Activated T-helper 1 cell treated with anti-CD3 and anti-CD28 coated beads, Interleukin-2, amount 50 U/mL, for 16 hours (primary cell): ENCODE measurements around the gene ACSS1.

Experiments
- DNase-seq, 2 donors: peaks; one replicate each; pipeline ENCODE4 v3.0.0-alpha.2; 2020; ENCODE audit warnings: low read depth in 1 of 2, low spot score in 1 of 2

Gene ACSS1

GRCh38 chr20:25046736-25047666 is 10.9 kb downstream of the ACSS1 start:
- no peak for DNase-seq

GRCh38 chr20:25046181-25046641 is 11.7 kb downstream of the ACSS1 start:
- DNase-seq, result no peak

DNA sequence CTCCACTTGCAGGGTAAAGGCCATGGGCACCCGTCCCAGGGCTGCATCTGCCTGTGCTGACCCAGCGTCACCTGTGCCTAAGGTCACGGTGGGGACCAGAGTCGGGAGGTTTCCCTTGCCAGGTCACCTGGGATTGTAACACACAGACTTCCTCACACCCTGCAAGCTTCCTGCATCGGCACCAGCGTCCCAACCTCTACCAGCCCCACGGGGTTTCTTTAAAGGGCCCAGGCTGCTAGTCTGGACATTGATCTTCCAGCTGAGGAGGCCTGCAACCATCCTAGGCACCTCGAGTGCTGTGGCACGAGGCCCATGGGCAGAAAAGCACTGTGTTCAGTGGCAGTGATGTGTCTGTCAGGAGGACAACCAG is 12.6 kb downstream of the ACSS1 start:
- no peak for DNase-seq

GRCh38 chr20:25044660-25045342 is 13.1 kb downstream of the ACSS1 start:
- no peak for DNase-seq

DNA sequence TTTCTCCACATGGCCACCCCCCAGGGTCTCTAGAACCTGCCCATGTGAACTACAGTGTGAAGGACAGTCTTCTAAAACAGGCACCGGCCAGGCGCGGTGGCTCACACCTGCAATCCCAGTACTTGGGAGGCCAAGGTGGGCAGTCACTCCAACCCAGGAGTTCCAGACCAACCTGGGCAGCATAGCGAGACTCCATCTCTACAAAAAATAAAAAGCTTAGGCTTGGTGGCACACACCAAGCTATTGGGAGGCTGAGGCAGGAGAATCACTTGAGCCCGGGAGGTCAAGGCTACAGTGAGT is 13.7 kb downstream of the ACSS1 start:
- DNase-seq, result no peak

GRCh38 chr20:25043499-25044260 is 14.3 kb downstream of the ACSS1 start:
- no peak for DNase-seq

GRCh38 chr20:25042531-25043498 is 15.1 kb downstream of the ACSS1 start:
- peak in 1 of 2 donors; percentile 10 for DNase-seq

DNA sequence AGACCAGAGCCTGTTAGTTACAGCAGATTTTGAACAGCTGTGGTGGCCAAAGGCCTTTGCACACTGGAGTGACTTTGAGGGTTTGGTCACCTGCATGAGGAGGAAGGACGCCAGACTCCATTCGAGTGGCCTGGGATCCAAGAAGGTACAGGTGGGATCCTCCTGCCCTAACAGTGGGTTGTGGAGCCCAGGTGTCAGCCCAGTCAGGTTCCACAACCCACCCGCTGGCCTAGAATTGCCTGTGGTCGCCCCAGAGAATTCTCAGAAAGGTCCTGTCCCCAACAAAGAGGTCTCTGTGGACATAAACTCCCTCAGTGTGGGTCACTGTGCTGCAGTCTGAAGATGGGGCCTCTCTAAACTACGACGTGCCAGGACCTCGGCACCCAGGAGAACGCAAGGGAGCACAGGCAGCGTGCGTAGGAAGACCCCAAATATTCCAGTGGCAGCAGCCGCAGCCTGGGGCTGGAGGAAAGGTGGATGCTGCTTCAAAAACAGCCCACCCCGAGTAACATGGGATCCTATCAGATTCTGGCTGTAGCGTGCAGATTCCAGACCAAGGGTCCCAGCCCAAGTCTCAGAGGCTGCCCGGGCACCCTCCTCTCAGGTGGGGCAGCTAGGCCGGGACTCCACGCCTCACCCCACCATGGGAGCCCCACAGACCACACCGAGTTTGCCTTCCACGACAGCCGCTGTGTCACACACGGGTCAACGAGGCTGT is 16.0 kb downstream of the ACSS1 start:
- no peak for DNase-seq

- DNase-seq, result no peak
Measured at GRCh38 chr20:25040438-25040831, 17.5 kb downstream of the ACSS1 start.

GRCh38 chr20:25039697-25040437 is 18.1 kb downstream of the ACSS1 start:
- no peak for DNase-seq

DNA sequence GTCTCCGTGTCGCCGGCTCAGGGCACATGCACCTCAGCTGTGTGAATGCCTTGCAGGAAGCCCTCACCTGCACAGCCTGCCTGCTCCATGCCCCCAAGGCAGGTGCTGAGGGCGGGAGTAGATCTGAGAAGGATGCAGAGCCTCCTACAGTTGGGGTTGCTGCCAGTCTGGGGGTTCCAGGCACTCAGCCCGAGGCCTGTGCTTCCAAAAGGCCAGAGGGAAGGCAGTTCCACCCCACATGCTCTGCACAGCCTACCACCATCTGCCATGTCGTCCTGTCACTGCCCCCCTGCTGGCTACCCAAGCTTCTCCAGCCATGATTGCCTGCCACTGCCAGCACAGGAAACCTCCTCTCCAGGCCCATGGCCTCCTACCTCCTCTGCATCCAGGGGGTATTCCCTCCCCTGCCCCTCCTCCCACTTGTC is 19.3 kb downstream of the ACSS1 start:
- no peak for DNase-seq

DNA sequence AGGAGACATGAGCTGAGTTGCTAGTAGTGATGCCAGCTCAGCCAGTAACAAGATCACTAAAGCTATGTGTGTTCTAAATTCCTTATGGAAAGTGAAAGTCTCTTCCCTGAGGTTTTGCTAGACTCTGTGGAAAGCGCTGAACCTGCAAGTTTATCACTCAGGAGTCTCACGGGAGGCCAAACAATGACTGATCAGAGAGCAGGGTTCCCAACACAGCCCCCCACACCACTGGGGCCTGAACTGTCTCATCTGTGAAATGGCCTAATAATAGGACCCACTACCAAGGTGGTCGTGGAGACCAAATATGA is 19.9 kb downstream of the ACSS1 start:
- no peak for DNase-seq

GRCh38 chr20:25037288-25038102 is 20.4 kb downstream of the ACSS1 start:
- no peak for DNase-seq

DNA sequence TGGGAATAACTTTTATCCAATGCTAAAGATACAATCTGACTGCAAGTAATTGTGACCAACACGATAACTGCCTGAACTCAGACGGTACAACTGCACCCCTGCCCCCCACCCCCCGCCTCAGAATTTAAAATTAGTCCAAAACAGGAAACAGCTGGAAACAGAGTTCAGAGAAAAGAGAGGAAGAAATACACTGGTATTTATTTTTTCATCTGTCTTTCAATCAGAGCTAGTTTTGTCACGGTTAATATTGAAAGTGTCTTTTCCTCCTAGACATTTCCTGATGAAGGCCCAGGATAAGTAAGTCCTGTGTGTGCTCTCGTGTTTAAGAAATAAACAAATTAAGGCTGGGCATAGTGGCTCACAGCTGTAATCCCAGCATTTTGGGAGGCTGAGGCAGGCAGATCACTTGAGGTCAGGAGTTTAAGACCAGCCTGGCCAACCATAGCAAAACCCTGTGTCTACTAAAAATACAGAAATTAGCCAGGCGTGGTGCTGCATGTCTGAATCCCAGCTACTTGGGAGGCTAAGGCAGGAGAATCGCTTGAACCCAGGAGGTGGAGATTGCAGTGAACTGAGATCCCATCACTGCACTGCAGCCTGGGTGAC is 21.5 kb downstream of the ACSS1 start:
- DNase-seq, result no peak

DNA sequence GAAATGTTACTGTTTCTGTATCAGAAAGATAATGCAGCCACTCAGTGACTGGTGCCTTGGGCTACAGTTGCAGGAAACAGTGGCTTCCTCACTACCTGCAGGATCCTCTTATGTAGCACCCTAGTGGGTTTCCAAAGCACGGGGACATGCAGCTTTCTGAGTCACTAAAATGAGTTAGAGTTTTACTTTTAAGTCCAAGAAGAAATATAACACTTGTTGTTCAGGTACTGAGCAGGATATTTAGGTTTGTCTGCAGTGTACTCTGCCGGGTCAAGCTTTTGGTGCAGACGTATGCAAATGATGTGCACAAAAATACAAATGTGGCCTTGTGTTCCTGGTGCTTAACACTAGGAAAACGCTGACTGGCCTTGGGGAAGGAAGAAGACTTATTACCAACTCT is 22.0 kb downstream of the ACSS1 start:
- DNase-seq, result no peak

- no peak for DNase-seq
Measured at GRCh38 chr20:25033924-25034300, 24.0 kb downstream of the ACSS1 start.

DNA sequence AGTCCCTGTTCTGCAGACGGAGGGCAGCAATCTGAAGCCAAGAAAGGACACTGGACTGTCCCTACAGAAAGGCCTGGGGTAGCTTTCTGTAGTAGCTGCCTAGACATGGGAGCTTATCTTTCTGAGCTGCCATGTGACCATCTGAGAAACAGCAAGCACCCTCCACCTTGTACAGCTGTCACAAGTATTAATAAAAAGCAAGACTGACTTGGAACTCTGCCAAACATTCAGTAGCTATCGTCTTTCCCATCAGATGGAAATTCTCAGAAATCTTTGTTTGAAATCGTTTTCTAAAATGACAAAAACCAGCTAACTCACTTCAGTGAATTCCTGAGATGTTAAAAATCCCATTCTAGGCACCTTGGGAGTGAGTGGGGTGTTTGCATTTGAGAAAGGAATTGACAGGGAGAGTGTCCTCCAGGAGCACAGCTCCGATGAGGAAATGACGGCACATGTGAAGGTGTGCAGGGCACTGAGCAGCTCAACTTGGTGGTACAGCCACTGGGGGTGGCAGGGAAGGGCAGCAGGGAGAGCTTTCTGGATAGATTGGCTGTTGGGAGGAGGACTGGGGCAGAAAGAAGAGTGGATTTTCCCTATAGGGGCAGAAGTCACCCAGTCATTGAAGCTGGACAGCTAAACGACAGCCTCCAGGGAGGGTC is 24.5 kb downstream of the ACSS1 start:
- DNase-seq, result no peak
